HG03520 (cell line): Measurements from ENCODE around the gene ADARB1.

Experiments
- ATAC-seq: cut with Tn5 transposase; IDR thresholded peaks from one replicate; pipeline ENCODE4 v1.9.1; 2021; ENCODE audit warnings: mild to moderate bottlenecking, moderate library complexity; ENCODE audit not compliant: unreplicated experiment

The ADARB1 gene

GRCh38 chr21:45246386-45247320, 172.3 kb downstream of the ADARB1 start:
- no peak for ATAC-seq

GRCh38 chr21:45248301-45248892, 174.0 kb downstream of the ADARB1 start:
- no peak for ATAC-seq

GRCh38 chr21:45248893-45249381, 174.6 kb downstream of the ADARB1 start:
- no peak for ATAC-seq

GRCh38 chr21:45249626-45250025, 175.2 kb downstream of the ADARB1 start:
- ATAC-seq = no peak

- no peak for ATAC-seq
Measured at GRCh38 chr21:45250272-45250671, 175.9 kb downstream of the ADARB1 start.

- ATAC-seq = no peak
Measured at GRCh38 chr21:45250914-45251634, 176.7 kb downstream of the ADARB1 start.

- ATAC-seq = no peak
Measured at GRCh38 chr21:45251635-45252447, 177.5 kb downstream of the ADARB1 start.

- no peak for ATAC-seq
Measured at GRCh38 chr21:45252448-45252925, 178.1 kb downstream of the ADARB1 start.

GRCh38 chr21:45253180-45253579, 178.8 kb downstream of the ADARB1 start:
- ATAC-seq = no peak

- ATAC-seq = no peak
Measured at GRCh38 chr21:45253633-45254459, 179.5 kb downstream of the ADARB1 start.

GRCh38 chr21:45254460-45254930, 180.1 kb downstream of the ADARB1 start:
- ATAC-seq = no peak

- no peak for ATAC-seq
Measured at GRCh38 chr21:45255381-45256020, 181.1 kb downstream of the ADARB1 start.

GRCh38 chr21:45256021-45256911, 181.9 kb downstream of the ADARB1 start:
- ATAC-seq = no peak

GRCh38 chr21:45256912-45257672, 182.7 kb downstream of the ADARB1 start:
- no peak for ATAC-seq

GRCh38 chr21:45257673-45258341, 183.4 kb downstream of the ADARB1 start:
- ATAC-seq = no peak

GRCh38 chr21:45258466-45258865, 184.1 kb downstream of the ADARB1 start:
- no peak for ATAC-seq
